NCI-H446 treated with DMSO at 0.1 percent for 48 hours (cell line): ENCODE data around the gene ELF2.
"Not testable (repeated sequence)": the region's sequence is repeated elsewhere in the genome, so short reads cannot be mapped to it uniquely, and the experiment has no call there.

Experiments used
- DNase-seq: peaks from one replicate; lab custom pipeline; 2025; lab: John Stamatoyannopoulos, UW

ELF2 gene

GRCh38 chr4:139020384-139020783 is 156.6 kb downstream of the ELF2 start:
- no peak for DNase-seq

- peak; percentile 45 for DNase-seq
These were observed 157.9 kb downstream of the ELF2 start for GRCh38 chr4:139018971-139019758.

GRCh38 chr4:139018501-139018900 is 158.5 kb downstream of the ELF2 start:
- DNase-seq: no peak

- DNase-seq: no peak
These were observed 159.2 kb downstream of the ELF2 start for GRCh38 chr4:139017861-139018260.

GRCh38 chr4:139015948-139016471 is 161.0 kb downstream of the ELF2 start:
- no peak for DNase-seq

- DNase-seq: peak; percentile 79
These were observed 161.6 kb downstream of the ELF2 start, which contains the start of gene NOCT for GRCh38 chr4:139015269-139015947. Gene NOCT (plus strand): TSS chr4:139015781. CDS start chr4:139015982, 201 bp downstream.

- DNase-seq: peak; percentile 51
These were observed 162.4 kb downstream of the ELF2 start for GRCh38 chr4:139014371-139015268.

GRCh38 chr4:139011225-139011950 is 165.6 kb downstream of the ELF2 start:
- DNase-seq: no peak

- no peak for DNase-seq
These were observed 167.3 kb downstream of the ELF2 start for GRCh38 chr4:139009702-139010101.

GRCh38 chr4:139008278-139008677 is 168.7 kb downstream of the ELF2 start:
- not testable (repeated sequence) for DNase-seq

GRCh38 chr4:139007640-139008039 is 169.4 kb downstream of the ELF2 start:
- no peak for DNase-seq
